Upper lobe of left lung (tissue), 4 donors: ENCODE measurements around the gene GALNT18.

Experiments
- CTCF ChIP-seq, 6 experiments: fragments of 450-650 bp in 4 of 6; fragments of 200-600 bp in 2 of 6; sonication (generic) in 2 of 6; IDR thresholded peaks; one replicate each; pipeline ENCODE4 v1.5.1; 2016 to 2019; ENCODE audit warnings: antibody characterized with exemption in 6 of 6
- POLR2A ChIP-seq, 4 donors: fragments of 450-650 bp; IDR thresholded peaks; one replicate each; pipeline ENCODE4 v1.5.1; 2016 to 2017; ENCODE audit warnings: antibody characterized with exemption in 4 of 4, mild to moderate bottlenecking in 2 of 4
- POLR2AphosphoS5 ChIP-seq, 2 donors: sonication (generic); formaldehyde crosslinking; IDR thresholded peaks; one replicate each; pipeline ENCODE4 v1.5.1; 2017; ENCODE audit warnings: antibody characterized with exemption in 2 of 2

GRCh38 chr11:11366793-11367192, 255.0 kb downstream of the GALNT18 start:
- no peak for TF ChIP-seq CTCF (IDR thresholded peaks at IDR 0.05)
- no peak for TF ChIP-seq POLR2A (IDR thresholded peaks at IDR 0.05)
- TF ChIP-seq POLR2AphosphoS5 (IDR thresholded peaks at IDR 0.05) = no peak
